SKM-1 treated with dmso at 0.1 percent for 144 hours (cell line): ENCODE measurements around the gene FAIM2.

Experiments
- DNase-seq: peaks from one replicate; lab custom pipeline; 2025; ENCODE audit not compliant: unreplicated experiment; lab: John Stamatoyannopoulos, UW

FAIM2 gene

GRCh38 chr12:49939707-49940106 lies 36.0 kb upstream of the FAIM2 start:
- no peak for DNase-seq

- no peak for DNase-seq
These were observed 35.6 kb upstream of the FAIM2 start for GRCh38 chr12:49939307-49939706.

- no peak for DNase-seq
These were observed 34.1 kb upstream of the FAIM2 start for GRCh38 chr12:49937639-49938300.

- no peak for DNase-seq
These were observed 33.2 kb upstream of the FAIM2 start for GRCh38 chr12:49936925-49937324.

- DNase-seq, result no peak
These were observed 30.8 kb upstream of the FAIM2 start for GRCh38 chr12:49934505-49934904.

- no peak for DNase-seq
These were observed 30.1 kb upstream of the FAIM2 start for GRCh38 chr12:49933796-49934195.

GRCh38 chr12:49932533-49933130 lies 28.9 kb upstream of the FAIM2 start:
- DNase-seq, result no peak

- DNase-seq, result no peak
These were observed 28.3 kb upstream of the FAIM2 start for GRCh38 chr12:49932023-49932422.

- DNase-seq, result no peak
These were observed 27.0 kb upstream of the FAIM2 start for GRCh38 chr12:49930515-49931288.

GRCh38 chr12:49929581-49929980 lies 25.9 kb upstream of the FAIM2 start:
- DNase-seq, result no peak

GRCh38 chr12:49928471-49928870 lies 24.8 kb upstream of the FAIM2 start:
- no peak for DNase-seq

- DNase-seq, result no peak
These were observed 21.9 kb upstream of the FAIM2 start for GRCh38 chr12:49925433-49926204.

- no peak for DNase-seq
These were observed 21.0 kb upstream of the FAIM2 start for GRCh38 chr12:49924628-49925246.

GRCh38 chr12:49923880-49924556 lies 20.3 kb upstream of the FAIM2 start:
- no peak for DNase-seq

GRCh38 chr12:49923035-49923644 lies 19.4 kb upstream of the FAIM2 start:
- DNase-seq, result no peak

- no peak for DNase-seq
These were observed 18.8 kb upstream of the FAIM2 start for GRCh38 chr12:49922349-49923034.

GRCh38 chr12:49921936-49922335 lies 18.2 kb upstream of the FAIM2 start:
- DNase-seq, result no peak

GRCh38 chr12:49921299-49921698 lies 17.6 kb upstream of the FAIM2 start:
- DNase-seq, result no peak

- no peak for DNase-seq
These were observed 17.2 kb upstream of the FAIM2 start for GRCh38 chr12:49920915-49921286.
